ENCODE measurements around the gene KPNA5.

DNA sequence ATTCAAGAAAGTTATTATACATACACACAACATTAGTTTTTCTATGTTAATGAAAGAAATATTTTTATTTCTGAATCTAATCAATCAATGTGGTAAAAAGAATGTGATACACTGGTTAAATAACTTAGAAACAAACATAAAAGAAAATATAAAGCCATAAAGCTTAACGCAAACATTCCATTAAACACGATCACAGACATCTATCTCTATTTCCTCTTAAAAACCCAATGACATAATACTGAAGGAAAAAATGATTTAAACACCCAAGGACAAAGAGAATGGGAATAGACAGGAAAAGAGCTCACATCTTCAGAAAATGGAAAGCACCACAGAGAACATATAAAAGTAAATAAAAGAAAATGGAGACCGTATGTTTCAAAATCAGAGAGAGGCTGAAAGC, 31.9 kb upstream of the KPNA5 start:
- TF ChIP-seq LEF1 (IDR thresholded peaks at IDR 0.05; ENCODE audit: borderline replicate concordance) = no peak
- TF ChIP-seq SP1 (IDR thresholded peaks at IDR 0.05) = no peak
- no peak for TF ChIP-seq ELF4 (IDR thresholded peaks at IDR 0.05)
- no peak for TF ChIP-seq FOXK2 (IDR thresholded peaks at IDR 0.05)

All from HEK293T (cell line).